ENCODE results near the gene POP4. TPM values are rescaled to one million over a fixed set of nuclear protein-coding genes. Genes with fewer than 3 reads are reported as not detected.

POP4 gene
- total and polyA plus RNA-seq, 2 of the 8 experiments (the other 6 are each of a cell fraction or from before 2014, with no cell fraction given): 29.1 to 41.5 TPM

DNA sequence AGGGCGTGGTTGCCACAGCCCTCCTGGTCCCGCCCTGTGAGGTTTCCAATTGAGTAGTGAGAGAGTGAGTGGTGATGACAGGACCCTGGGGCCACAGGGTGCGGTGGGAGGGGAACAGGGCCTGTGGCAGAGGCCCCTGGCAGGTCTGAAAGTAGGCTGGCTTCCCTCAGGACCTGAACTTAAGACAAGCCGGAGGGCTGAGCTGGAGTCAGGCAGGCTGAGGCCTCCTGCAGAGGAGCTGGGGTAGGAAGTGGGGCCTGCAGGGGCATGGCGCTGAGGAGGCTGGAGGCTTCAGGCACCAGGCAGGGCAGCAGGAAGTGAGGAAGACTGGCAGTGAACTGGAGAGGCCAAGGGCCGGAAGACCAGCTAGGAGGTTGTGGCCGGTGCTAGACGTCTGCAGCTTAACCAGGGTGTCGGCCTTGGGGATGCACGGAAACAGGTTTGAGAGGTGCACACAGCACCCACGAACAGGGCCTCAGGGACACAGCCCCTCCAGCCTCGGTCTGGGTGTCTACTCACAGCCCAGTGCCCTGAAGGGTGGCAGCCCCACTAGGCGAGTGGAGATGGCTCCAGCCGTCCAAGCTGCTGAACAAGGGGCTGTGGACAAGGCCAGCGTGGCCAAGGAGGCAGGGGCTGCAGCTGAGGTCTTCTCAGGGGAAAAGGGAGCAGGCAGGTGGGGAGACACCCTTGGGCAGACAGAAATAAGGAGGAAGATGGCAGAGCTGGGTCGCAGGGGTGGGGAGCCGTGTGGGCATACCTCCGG, 17.8 kb downstream of the POP4 start (continued):
- no peak for TF ChIP-seq SIX5 (IDR thresholded peaks at IDR 0.05; ENCODE audit: low read depth, low read length)
- TF ChIP-seq NRF1 (IDR thresholded peaks at IDR 0.05; ENCODE audit: low read depth, low read length): no peak
- TF ChIP-seq, protein P1, sequence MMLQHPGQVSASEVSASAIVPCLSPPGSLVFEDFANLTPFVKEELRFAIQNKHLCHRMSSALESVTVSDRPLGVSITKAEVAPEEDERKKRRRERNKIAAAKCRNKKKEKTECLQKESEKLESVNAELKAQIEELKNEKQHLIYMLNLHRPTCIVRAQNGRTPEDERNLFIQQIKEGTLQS (IDR thresholded peaks at IDR 0.05; ENCODE audit: insufficient read depth, low read depth, low read length): no peak
- no peak for TF ChIP-seq POU5F1 (IDR thresholded peaks at IDR 0.05; ENCODE audit: low read depth, low read length)
- TF ChIP-seq TAF1 (IDR thresholded peaks at IDR 0.05; ENCODE audit: low read depth, low read length): no peak
- no peak for TF ChIP-seq POLR2AphosphoS5 (IDR thresholded peaks at IDR 0.05; ENCODE audit: low read depth, low read length)
- TF ChIP-seq CHD2 (IDR thresholded peaks at IDR 0.05; ENCODE audit: low read length): no peak
- no peak for TF ChIP-seq YY1 (IDR thresholded peaks at IDR 0.05; ENCODE audit: low read depth, low read length)
